Tibial nerve (tissue), 3 donors: ENCODE measurements around the gene XYLT1.

ENCODE experiments used
- CTCF ChIP-seq, 5 experiments: fragments of 200-600 bp in 3 of 5; fragments of 450-650 bp in 2 of 5; sonication (generic) in 3 of 5; IDR thresholded peaks; one replicate each; pipeline ENCODE4 v1.5.1; 2016 to 2019; ENCODE audit warnings: antibody characterized with exemption in 5 of 5, mild to moderate bottlenecking in 3 of 5, moderate library complexity in 2 of 5
- POLR2A ChIP-seq, 2 donors: fragments of 450-650 bp; IDR thresholded peaks; one replicate each; pipeline ENCODE4 v1.6.1; 2017; ENCODE audit warnings: antibody characterized with exemption in 2 of 2, mild to moderate bottlenecking in 2 of 2, moderate library complexity in 2 of 2

- TF ChIP-seq CTCF (IDR thresholded peaks at IDR 0.05), result no peak
- no peak for TF ChIP-seq POLR2A (IDR thresholded peaks at IDR 0.05)
Observed at GRCh38 chr16:17177242-17177958, 293.4 kb downstream of the XYLT1 start.
